ENCODE data around the gene PALLD. TPM values are rescaled to one million over a fixed set of nuclear protein-coding genes. Genes with fewer than 3 reads are reported as not detected.

PALLD gene
- total RNA-seq, 4 donors from 2014 or later: 1,036 to 2,270 (median 2,202) TPM

DNA sequence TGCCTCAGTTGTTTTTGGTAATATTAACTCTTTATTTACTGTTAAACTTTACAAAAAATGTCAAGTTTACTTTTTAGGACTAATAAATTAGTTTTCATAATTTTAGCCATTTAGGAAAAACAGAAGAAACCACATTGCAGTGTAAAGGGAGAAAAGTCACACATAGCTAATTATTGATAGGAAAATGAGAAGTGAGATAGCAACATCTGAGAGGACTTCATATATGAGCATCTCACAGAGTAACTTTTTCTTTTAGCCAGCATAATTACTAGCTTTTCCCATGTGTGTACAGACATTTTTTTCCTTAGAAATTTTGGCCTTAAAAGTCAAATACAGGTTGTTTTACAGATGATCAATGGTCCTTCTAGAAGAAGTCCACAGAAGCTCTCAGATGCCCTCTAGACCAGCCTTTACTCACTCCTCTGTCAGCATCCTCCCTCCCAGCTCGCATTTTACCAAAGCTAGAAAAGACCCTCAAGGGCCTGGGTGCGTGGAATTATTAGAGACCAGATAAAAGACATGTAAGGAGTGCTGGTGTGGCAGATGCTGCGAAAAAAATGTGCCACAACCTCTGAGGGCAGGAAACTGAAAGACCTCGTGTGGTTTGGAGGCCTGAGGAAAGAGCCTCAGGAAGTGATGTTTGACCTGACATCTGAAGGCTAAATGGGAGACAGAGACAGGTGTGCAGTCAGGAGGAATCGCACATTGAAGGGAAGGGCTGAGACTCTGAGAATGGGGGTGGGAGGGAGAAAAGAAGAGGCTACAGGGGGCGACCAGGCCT is 356.3 kb downstream of the PALLD start:
- 64 to 74% methylated on average over 4 to 5 of the region's 6 CpGs for WGBS, 2 donors (ENCODE audit: low coverage in 1 of 2)
- Histone ChIP-seq H3K4me3 (no peak overlapping the region), H3K36me3 (peaks cover 0 to 14% of the 10 kb centered on the region in 2 donors), H3K27ac (peak overlapping the region; percentile 85 to 100 (median 92)), H3K27me3 (no peaks in the 10 kb centered on the region), H3K4me1 (peaks cover 31 to 100% (median 45%) of the 10 kb centered on the region in 3 donors), H3K9me3 (no peaks in the 10 kb centered on the region)
- TF ChIP-seq POLR2AphosphoS5 (IDR thresholded peaks at IDR 0.05) (no peak), POLR2A (IDR thresholded peaks at IDR 0.05) (no peak), EP300 (IDR thresholded peaks at IDR 0.05) (no peak)
- TF ChIP-seq, protein P1, sequence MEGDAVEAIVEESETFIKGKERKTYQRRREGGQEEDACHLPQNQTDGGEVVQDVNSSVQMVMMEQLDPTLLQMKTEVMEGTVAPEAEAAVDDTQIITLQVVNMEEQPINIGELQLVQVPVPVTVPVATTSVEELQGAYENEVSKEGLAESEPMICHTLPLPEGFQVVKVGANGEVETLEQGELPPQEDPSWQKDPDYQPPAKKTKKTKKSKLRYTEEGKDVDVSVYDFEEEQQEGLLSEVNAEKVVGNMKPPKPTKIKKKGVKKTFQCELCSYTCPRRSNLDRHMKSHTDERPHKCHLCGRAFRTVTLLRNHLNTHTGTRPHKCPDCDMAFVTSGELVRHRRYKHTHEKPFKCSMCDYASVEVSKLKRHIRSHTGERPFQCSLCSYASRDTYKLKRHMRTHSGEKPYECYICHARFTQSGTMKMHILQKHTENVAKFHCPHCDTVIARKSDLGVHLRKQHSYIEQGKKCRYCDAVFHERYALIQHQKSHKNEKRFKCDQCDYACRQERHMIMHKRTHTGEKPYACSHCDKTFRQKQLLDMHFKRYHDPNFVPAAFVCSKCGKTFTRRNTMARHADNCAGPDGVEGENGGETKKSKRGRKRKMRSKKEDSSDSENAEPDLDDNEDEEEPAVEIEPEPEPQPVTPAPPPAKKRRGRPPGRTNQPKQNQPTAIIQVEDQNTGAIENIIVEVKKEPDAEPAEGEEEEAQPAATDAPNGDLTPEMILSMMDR (IDR thresholded peaks at IDR 0.05): no peak
- no peak for ATAC-seq

DNA sequence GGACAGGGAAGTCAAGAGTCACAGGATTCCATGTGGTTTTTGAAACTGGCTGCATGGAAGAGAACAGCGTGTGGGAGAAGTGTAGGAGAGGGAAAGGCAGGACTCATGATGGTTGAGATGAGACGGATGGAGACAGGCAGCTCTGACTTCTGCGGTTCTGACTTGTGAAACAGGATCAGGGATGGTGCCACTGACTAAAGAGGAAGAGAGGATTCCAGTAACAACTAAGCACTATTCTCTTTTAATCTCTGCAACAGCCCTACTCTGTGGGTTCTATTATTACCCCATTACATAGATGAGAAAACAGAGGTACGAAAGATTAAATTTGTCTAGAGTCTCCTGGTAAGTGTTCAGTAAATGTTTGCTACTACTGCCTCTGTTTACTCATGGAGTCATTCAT is 356.9 kb downstream of the PALLD start:
- ATAC-seq: no peak
- no peak for TF ChIP-seq EP300 (IDR thresholded peaks at IDR 0.05)
- TF ChIP-seq, protein P1 (IDR thresholded peaks at IDR 0.05): no peak
- TF ChIP-seq POLR2AphosphoS5 (IDR thresholded peaks at IDR 0.05): no peak
- TF ChIP-seq POLR2A (IDR thresholded peaks at IDR 0.05): no peak
- 40 to 58% methylated on average over 4 of the region's 4 CpGs for WGBS, 2 donors (ENCODE audit: low coverage in 1 of 2)
- Histone ChIP-seq H3K36me3 (peaks cover 0 to 14% of the 10 kb centered on the region in 2 donors), H3K4me3 (no peak overlapping the region), H3K9me3 (no peaks in the 10 kb centered on the region), H3K27ac (peak overlapping the region; percentile 85 to 100 (median 92)), H3K4me1 (peaks cover 33 to 100% (median 47%) of the 10 kb centered on the region in 3 donors), H3K27me3 (no peaks in the 10 kb centered on the region)

DNA sequence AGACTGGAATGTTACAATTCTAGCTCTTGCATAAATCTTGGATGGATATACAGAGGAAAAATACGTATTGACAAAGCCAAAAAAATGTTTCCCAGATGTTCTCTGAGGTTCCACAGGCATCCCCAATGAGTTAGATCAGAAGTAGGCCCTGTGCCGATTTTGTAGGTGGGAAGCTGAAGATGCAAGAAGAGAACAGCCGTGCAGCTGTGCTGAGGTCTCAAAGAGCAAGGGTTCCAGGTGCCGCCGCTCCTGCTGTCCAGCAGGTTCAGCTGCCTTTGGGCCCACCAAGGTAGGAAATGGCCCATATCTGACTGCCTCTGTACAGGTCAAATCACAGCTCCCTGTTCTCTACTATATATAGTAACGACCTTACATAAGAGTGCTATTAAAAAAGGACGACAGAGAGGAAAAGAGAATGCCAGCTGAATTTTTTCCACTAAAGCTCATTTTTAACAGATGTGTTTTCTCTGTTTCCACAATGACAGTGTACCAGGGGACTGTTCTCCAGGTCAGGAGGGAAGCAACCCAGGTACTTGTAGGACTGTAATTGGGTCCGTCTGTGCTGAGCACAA is 357.6 kb downstream of the PALLD start:
- Histone ChIP-seq H3K9me3 (no peaks in the 10 kb centered on the region), H3K4me3 (no peak overlapping the region), H3K36me3 (peaks cover 0 to 14% of the 10 kb centered on the region in 2 donors), H3K27me3 (no peaks in the 10 kb centered on the region), H3K4me1 (peaks cover 38 to 100% (median 45%) of the 10 kb centered on the region in 3 donors), H3K27ac (peak overlapping the region; percentile 85 to 100 (median 92))
- 10 to 17% methylated on average over 3 to 6 of the region's 8 CpGs for WGBS, 2 donors (ENCODE audit: low coverage in 1 of 2)
- ATAC-seq: peak; percentile 87
- TF ChIP-seq POLR2A (IDR thresholded peaks at IDR 0.05) (no peak), POLR2AphosphoS5 (IDR thresholded peaks at IDR 0.05) (peak; percentile 69), EP300 (IDR thresholded peaks at IDR 0.05) (peak; percentile 54)
- TF ChIP-seq, protein P1 (IDR thresholded peaks at IDR 0.05): peak in 1 of 4 experiments; percentile 7

DNA sequence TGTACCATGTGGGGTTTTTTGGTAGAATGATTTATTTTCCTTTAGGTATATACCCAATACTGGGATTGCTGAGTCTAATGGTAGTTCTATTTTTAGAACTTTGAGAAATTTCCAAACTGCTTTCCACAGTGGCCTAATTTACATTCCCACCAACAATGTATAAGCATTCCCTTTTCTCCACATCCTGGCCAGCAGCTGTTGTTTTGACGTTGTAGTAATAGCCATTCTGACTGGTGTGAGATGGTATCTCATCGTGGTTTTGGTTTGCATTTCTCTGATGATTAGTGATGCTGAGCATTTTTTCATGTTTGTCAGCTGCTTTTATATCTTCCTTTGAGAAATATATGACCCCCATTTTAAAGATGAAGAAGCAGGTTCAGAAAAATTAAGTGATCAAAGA is 359.5 kb downstream of the PALLD start:
- 15% methylated on average over 2 of the region's 2 CpGs; no CpG with 5 or more reads in 1 of the 2 donors for WGBS, 2 donors (ENCODE audit: low coverage in 1 of 2)
- ATAC-seq: no peak
- H3K4me3 ChIP-seq: no peak overlapping the region

More for the DNA sequence above, 359.5 kb downstream of the PALLD start:
- H3K27ac ChIP-seq: peak overlapping the region; percentile 85 to 100 (median 92)
- H3K36me3 ChIP-seq: peaks cover 0 to 19% of the 10 kb centered on the region in 2 donors
- H3K9me3 ChIP-seq: no peaks in the 10 kb centered on the region
- no peak for TF ChIP-seq EP300 (IDR thresholded peaks at IDR 0.05)
- TF ChIP-seq POLR2A (IDR thresholded peaks at IDR 0.05): no peak
- no peak for TF ChIP-seq POLR2AphosphoS5 (IDR thresholded peaks at IDR 0.05)
- TF ChIP-seq, protein P1 (IDR thresholded peaks at IDR 0.05): no peak
- peaks cover 34 to 100% (median 43%) of the 10 kb centered on the region in 3 donors for H3K4me1 ChIP-seq
- no peaks in the 10 kb centered on the region for H3K27me3 ChIP-seq

All from gastroesophageal sphincter (tissue), 4 donors.